ENCODE results near the gene FHIT.

GRCh38 chr3:59866076-59866475, 1385.2 kb downstream of the FHIT start:
- TF ChIP-seq CTCF (IDR thresholded peaks at IDR 0.05; ENCODE audit: low read depth, low read length, poor library complexity, severe bottlenecking) (no peak), EZH2phosphoT487 (IDR thresholded peaks at IDR 0.05; ENCODE audit: borderline replicate concordance, low read length) (no peak)
